GM21717 (cell line): ENCODE data around the gene RHOBTB1.
A peak's percentile ranks its signal among the peaks of the same experiment; 100 is the strongest.
"Not testable (repeated sequence)": the region's sequence is repeated elsewhere in the genome, so short reads cannot be mapped to it uniquely, and the experiment has no call there.

Experiments used
- ATAC-seq: cut with Tn5 transposase; IDR thresholded peaks from one replicate; pipeline ENCODE4 v1.9.1; 2021; ENCODE audit warnings: mild to moderate bottlenecking, moderate library complexity; ENCODE audit not compliant: unreplicated experiment

Gene RHOBTB1

GRCh38 chr10:60944058-60944909 lies at the start of gene RHOBTB1:
Gene RHOBTB1, minus strand, starts transcription at chr10:60944185. Its CDS starts 32,643 bp downstream, at chr10:60911542.
- ATAC-seq, result peak; percentile 51

GRCh38 chr10:60992636-60993035 lies 48.7 kb upstream of the RHOBTB1 start:
- ATAC-seq, result no peak

- no peak for ATAC-seq
Observed at GRCh38 chr10:60990663-60991062, 46.7 kb upstream of the RHOBTB1 start.

GRCh38 chr10:60989400-60989876 lies 45.5 kb upstream of the RHOBTB1 start:
- ATAC-seq, result no peak

GRCh38 chr10:60986791-60987190 lies 42.8 kb upstream of the RHOBTB1 start:
- ATAC-seq, result no peak

- no peak for ATAC-seq
Observed at GRCh38 chr10:60985951-60986350, 42.0 kb upstream of the RHOBTB1 start.

GRCh38 chr10:60980997-60981396 lies 37.0 kb upstream of the RHOBTB1 start:
- ATAC-seq, result no peak

GRCh38 chr10:60979667-60980104 lies 35.7 kb upstream of the RHOBTB1 start:
- ATAC-seq, result no peak

- no peak for ATAC-seq
Observed at GRCh38 chr10:60978287-60979115, 34.5 kb upstream of the RHOBTB1 start.

GRCh38 chr10:60977161-60978122 lies 33.5 kb upstream of the RHOBTB1 start:
- ATAC-seq, result no peak

GRCh38 chr10:60976687-60977086 lies 32.7 kb upstream of the RHOBTB1 start:
- no peak for ATAC-seq

GRCh38 chr10:60975716-60976115 lies 31.7 kb upstream of the RHOBTB1 start:
- no peak for ATAC-seq

GRCh38 chr10:60974463-60975149 lies 30.6 kb upstream of the RHOBTB1 start:
- ATAC-seq, result no peak

GRCh38 chr10:60973086-60973485 lies 29.1 kb upstream of the RHOBTB1 start:
- no peak for ATAC-seq

GRCh38 chr10:60972181-60972580 lies 28.2 kb upstream of the RHOBTB1 start:
- ATAC-seq, result not testable (repeated sequence)

- ATAC-seq, result no peak
Observed at GRCh38 chr10:60970526-60970925, 26.5 kb upstream of the RHOBTB1 start.

GRCh38 chr10:60968504-60968903 lies 24.5 kb upstream of the RHOBTB1 start:
- ATAC-seq, result no peak

GRCh38 chr10:60967854-60968484 lies 24.0 kb upstream of the RHOBTB1 start:
- ATAC-seq, result no peak

GRCh38 chr10:60967260-60967659 lies 23.3 kb upstream of the RHOBTB1 start:
- no peak for ATAC-seq
